GM12878 (cell line): ENCODE measurements around the gene RHBDD1. TPM values are rescaled to one million over a fixed set of nuclear protein-coding genes. Genes with fewer than 3 reads are reported as not detected.

Source experiments
- CREM ChIP-seq: IDR thresholded peaks from 2 replicates; pipeline ENCODE4 v1.6.1; 2014; ENCODE audit warnings: antibody characterized with exemption, low read depth
- HCFC1 ChIP-seq: fragments of 150-350 bp; IDR thresholded peaks from 2 replicates; pipeline ENCODE4 v1.6.1; 2014; ENCODE audit warnings: low read length
- IKZF2 ChIP-seq, 2 experiments: fragments of 450-650 bp; IDR thresholded peaks; 2 replicates each; pipeline ENCODE4 v1.6.1; 2017; ENCODE audit warnings: mild to moderate bottlenecking in 2 of 2, moderate library complexity in 2 of 2
- KLF5 ChIP-seq: fragments of 450-650 bp; IDR thresholded peaks from 2 replicates; pipeline ENCODE4 v1.6.1; 2014; ENCODE audit warnings: mild to moderate bottlenecking; ENCODE audit not compliant: partially characterized antibody
- NR2C2 ChIP-seq: IDR thresholded peaks from 2 replicates; pipeline ENCODE4 v1.6.1; 2011; ENCODE audit warnings: borderline replicate concordance, low read depth; ENCODE audit not compliant: control insufficient read depth, insufficient read length
- NR2F1 ChIP-seq: fragments of 450-650 bp; conservative IDR thresholded peaks from 2 replicates; pipeline ENCODE4 v1.6.1; 2017; ENCODE audit warnings: mild to moderate bottlenecking
- POLR2AphosphoS2 ChIP-seq: IDR thresholded peaks from 2 replicates; pipeline ENCODE4 v1.6.1; 2011; ENCODE audit warnings: low read depth, mild to moderate bottlenecking, low read length, improper control_type of control experiment, moderate library complexity
- SP1 ChIP-seq: IDR thresholded peaks from one replicate; pipeline ENCODE4 v1.6.1; 2011; ENCODE audit warnings: low read depth, low read length
- SREBF2 ChIP-seq: IDR thresholded peaks from 2 replicates; pipeline ENCODE4 v1.6.1; 2012; ENCODE audit warnings: mild to moderate bottlenecking, low read length
- ZNF622 ChIP-seq: fragments of 450-650 bp; IDR thresholded peaks from 2 replicates; pipeline ENCODE4 v1.6.1; 2017; ENCODE audit warnings: mild to moderate bottlenecking, inconsistent platforms
- polyA plus RNA-seq, 11 experiments: library from polyadenylated mRNA; depleted of rRNA in 4 of 11; unstranded in 6 of 11; stranded (reverse) in 5 of 11; fragments of >200 nt; fragmentation: Nextera tagmentation in 4 of 11; fragmentation: Illumina TruSeq in 1 of 11; extraction: Ambion mirVana in 4 of 11; extraction: Trizol in 1 of 11; gene quantifications; 1 replicate in 1 of 11; 2 replicates in 10 of 11; pipeline versions ENCODE4 v1.2.1 to v1.2.3, GENCODE V29; 2011 to 2016; ENCODE audit warnings: inconsistent platforms in 2 of 11, missing spikeins in 2 of 11, low read depth in 1 of 11
- total RNA-seq, 4 experiments: library from RNA; depleted of rRNA in 3 of 4; stranded (reverse); fragments of >200 nt in 3 of 4; fragmentation: Illumina TruSeq in 1 of 4; extraction: Trizol in 1 of 4; gene quantifications; 2 replicates each; pipeline versions ENCODE4 v1.2.1 to v1.2.3, GENCODE V29; 2013 to 2021
- TF ChIP-seq, protein P1 (sequence below): IDR thresholded peaks from 2 replicates; pipeline ENCODE4 v1.6.1; 2011; ENCODE audit warnings: mild to moderate bottlenecking, low read depth, low read length, moderate library complexity; ENCODE audit not compliant: insufficient replicate concordance
- TF ChIP-seq, protein P2 (sequence below): fragments of 450-650 bp; IDR thresholded peaks from 2 replicates; pipeline ENCODE4 v1.6.1; 2017; ENCODE audit warnings: low read depth, mild to moderate bottlenecking, moderate library complexity
- TF ChIP-seq, protein P3 (sequence below): IDR thresholded peaks from 2 replicates; pipeline ENCODE4 v1.6.1; 2012; ENCODE audit warnings: low read length, inconsistent platforms
- TF ChIP-seq, protein P4 (sequence below): fragments of 450-650 bp; IDR thresholded peaks from 2 replicates; pipeline ENCODE4 v1.6.1; 2018; ENCODE audit warnings: borderline replicate concordance, mild to moderate bottlenecking; ENCODE audit not compliant: partially characterized antibody
- TF ChIP-seq, protein P5 (sequence below): fragments of 450-650 bp; IDR thresholded peaks from 2 replicates; pipeline ENCODE4 v1.6.1; 2017; ENCODE audit warnings: mild to moderate bottlenecking
- TF ChIP-seq, protein P6 (sequence below): fragments of 450-650 bp; IDR thresholded peaks from 2 replicates; pipeline ENCODE4 v1.6.1; 2016; ENCODE audit warnings: mild to moderate bottlenecking, moderate library complexity, borderline replicate concordance

Gene RHBDD1
- total and polyA plus RNA-seq, 10 of the 15 experiments (the other 5 are each of a cell fraction or from before 2014, with no cell fraction given) = 7.1 to 36.4 (median 14.7) TPM

DNA sequence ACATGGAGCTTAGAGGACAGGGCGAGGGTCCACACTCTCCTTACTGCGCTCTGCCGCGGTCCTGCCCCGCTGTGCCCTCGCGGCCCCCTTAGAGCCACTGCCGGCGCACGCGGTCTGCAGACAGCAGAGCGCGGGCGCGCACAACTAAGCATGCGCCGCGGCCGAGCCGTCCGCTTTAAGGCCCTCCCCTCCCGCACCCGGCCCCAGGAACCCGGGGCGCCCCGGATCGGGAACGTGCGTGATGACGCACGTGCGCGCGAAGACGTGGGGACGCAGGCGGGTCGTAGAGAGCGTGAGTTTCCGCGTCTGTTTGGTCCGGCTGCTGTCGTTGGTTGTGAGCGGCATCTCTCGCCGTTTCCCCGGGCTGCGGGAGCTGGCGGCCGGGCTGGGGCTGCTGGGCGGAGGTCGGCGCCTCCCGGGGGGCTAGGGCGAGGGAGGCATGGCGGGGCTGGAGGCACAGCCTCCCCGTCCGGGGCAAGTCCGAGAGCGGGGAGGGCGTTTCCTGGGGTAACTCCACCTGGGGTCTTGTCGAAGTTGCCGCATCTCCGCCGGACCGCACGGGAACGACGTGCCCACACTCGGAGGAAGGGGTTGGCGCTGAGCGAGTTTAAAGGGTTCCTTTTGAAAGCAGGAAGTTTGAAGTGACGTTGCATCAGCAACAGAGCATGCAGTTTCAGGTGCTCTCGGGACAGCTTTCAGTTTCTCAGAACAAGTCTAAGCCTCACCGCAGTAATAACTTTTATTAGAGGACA, at the start of gene RHBDD1 (continued):
- TF ChIP-seq, protein P1, sequence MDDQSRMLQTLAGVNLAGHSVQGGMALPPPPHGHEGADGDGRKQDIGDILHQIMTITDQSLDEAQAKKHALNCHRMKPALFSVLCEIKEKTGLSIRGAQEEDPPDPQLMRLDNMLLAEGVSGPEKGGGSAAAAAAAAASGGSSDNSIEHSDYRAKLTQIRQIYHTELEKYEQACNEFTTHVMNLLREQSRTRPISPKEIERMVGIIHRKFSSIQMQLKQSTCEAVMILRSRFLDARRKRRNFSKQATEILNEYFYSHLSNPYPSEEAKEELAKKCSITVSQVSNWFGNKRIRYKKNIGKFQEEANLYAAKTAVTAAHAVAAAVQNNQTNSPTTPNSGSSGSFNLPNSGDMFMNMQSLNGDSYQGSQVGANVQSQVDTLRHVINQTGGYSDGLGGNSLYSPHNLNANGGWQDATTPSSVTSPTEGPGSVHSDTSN = no peak
- TF ChIP-seq NR2C2 (no peak), KLF5 (peak; percentile 38), CREM (peak; percentile 88), NR2F1 (no peak), SREBF2 (0 out of 2 replicates have a peak, but pooled peaks have one; percentile 12), HCFC1 (peak; percentile 20; the same call in 1 of the 2 replicates), ZNF622 (no peak), SP1 (peak; percentile 10), IKZF2 (IDR thresholded peaks at IDR 0.05) (peak; percentile 56 to 69), POLR2AphosphoS2 (peak; percentile 76)
- TF ChIP-seq, protein P2, sequence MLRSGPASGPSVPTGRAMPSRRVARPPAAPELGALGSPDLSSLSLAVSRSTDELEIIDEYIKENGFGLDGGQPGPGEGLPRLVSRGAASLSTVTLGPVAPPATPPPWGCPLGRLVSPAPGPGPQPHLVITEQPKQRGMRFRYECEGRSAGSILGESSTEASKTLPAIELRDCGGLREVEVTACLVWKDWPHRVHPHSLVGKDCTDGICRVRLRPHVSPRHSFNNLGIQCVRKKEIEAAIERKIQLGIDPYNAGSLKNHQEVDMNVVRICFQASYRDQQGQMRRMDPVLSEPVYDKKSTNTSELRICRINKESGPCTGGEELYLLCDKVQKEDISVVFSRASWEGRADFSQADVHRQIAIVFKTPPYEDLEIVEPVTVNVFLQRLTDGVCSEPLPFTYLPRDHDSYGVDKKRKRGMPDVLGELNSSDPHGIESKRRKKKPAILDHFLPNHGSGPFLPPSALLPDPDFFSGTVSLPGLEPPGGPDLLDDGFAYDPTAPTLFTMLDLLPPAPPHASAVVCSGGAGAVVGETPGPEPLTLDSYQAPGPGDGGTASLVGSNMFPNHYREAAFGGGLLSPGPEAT = peak; percentile 65
- TF ChIP-seq, protein P3, sequence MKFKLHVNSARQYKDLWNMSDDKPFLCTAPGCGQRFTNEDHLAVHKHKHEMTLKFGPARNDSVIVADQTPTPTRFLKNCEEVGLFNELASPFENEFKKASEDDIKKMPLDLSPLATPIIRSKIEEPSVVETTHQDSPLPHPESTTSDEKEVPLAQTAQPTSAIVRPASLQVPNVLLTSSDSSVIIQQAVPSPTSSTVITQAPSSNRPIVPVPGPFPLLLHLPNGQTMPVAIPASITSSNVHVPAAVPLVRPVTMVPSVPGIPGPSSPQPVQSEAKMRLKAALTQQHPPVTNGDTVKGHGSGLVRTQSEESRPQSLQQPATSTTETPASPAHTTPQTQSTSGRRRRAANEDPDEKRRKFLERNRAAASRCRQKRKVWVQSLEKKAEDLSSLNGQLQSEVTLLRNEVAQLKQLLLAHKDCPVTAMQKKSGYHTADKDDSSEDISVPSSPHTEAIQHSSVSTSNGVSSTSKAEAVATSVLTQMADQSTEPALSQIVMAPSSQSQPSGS = no peak; the same call in 1 of the 2 replicates
- TF ChIP-seq, protein P4, sequence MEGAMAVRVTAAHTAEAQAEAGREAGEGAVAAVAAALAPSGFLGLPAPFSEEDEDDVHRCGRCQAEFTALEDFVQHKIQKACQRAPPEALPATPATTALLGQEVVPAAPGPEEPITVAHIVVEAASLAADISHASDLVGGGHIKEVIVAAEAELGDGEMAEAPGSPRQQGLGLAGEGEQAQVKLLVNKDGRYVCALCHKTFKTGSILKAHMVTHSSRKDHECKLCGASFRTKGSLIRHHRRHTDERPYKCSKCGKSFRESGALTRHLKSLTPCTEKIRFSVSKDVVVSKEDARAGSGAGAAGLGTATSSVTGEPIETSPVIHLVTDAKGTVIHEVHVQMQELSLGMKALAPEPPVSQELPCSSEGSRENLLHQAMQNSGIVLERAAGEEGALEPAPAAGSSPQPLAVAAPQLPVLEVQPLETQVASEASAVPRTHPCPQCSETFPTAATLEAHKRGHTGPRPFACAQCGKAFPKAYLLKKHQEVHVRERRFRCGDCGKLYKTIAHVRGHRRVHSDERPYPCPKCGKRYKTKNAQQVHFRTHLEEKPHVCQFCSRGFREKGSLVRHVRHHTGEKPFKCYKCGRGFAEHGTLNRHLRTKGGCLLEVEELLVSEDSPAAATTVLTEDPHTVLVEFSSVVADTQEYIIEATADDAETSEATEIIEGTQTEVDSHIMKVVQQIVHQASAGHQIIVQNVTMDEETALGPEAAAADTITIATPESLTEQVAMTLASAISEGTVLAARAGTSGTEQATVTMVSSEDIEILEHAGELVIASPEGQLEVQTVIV = peak; percentile 48
- TF ChIP-seq, protein P5, sequence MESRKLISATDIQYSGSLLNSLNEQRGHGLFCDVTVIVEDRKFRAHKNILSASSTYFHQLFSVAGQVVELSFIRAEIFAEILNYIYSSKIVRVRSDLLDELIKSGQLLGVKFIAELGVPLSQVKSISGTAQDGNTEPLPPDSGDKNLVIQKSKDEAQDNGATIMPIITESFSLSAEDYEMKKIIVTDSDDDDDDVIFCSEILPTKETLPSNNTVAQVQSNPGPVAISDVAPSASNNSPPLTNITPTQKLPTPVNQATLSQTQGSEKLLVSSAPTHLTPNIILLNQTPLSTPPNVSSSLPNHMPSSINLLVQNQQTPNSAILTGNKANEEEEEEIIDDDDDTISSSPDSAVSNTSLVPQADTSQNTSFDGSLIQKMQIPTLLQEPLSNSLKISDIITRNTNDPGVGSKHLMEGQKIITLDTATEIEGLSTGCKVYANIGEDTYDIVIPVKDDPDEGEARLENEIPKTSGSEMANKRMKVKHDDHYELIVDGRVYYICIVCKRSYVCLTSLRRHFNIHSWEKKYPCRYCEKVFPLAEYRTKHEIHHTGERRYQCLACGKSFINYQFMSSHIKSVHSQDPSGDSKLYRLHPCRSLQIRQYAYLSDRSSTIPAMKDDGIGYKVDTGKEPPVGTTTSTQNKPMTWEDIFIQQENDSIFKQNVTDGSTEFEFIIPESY = no peak
- TF ChIP-seq, protein P6, sequence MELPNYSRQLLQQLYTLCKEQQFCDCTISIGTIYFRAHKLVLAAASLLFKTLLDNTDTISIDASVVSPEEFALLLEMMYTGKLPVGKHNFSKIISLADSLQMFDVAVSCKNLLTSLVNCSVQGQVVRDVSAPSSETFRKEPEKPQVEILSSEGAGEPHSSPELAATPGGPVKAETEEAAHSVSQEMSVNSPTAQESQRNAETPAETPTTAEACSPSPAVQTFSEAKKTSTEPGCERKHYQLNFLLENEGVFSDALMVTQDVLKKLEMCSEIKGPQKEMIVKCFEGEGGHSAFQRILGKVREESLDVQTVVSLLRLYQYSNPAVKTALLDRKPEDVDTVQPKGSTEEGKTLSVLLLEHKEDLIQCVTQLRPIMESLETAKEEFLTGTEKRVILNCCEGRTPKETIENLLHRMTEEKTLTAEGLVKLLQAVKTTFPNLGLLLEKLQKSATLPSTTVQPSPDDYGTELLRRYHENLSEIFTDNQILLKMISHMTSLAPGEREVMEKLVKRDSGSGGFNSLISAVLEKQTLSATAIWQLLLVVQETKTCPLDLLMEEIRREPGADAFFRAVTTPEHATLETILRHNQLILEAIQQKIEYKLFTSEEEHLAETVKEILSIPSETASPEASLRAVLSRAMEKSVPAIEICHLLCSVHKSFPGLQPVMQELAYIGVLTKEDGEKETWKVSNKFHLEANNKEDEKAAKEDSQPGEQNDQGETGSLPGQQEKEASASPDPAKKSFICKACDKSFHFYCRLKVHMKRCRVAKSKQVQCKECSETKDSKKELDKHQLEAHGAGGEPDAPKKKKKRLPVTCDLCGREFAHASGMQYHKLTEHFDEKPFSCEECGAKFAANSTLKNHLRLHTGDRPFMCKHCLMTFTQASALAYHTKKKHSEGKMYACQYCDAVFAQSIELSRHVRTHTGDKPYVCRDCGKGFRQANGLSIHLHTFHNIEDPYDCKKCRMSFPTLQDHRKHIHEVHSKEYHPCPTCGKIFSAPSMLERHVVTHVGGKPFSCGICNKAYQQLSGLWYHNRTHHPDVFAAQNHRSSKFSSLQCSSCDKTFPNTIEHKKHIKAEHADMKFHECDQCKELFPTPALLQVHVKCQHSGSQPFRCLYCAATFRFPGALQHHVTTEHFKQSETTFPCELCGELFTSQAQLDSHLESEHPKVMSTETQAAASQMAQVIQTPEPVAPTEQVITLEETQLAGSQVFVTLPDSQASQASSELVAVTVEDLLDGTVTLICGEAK = peak; percentile 51
